Measurements from ENCODE around the gene GGNBP2. TPM values are rescaled to one million over a fixed set of nuclear protein-coding genes. Genes with fewer than 3 reads are reported as not detected.

The GGNBP2 gene
- total and polyA plus RNA-seq, 2 experiments from 2014 or later: 40.1 to 51.5 TPM

DNA sequence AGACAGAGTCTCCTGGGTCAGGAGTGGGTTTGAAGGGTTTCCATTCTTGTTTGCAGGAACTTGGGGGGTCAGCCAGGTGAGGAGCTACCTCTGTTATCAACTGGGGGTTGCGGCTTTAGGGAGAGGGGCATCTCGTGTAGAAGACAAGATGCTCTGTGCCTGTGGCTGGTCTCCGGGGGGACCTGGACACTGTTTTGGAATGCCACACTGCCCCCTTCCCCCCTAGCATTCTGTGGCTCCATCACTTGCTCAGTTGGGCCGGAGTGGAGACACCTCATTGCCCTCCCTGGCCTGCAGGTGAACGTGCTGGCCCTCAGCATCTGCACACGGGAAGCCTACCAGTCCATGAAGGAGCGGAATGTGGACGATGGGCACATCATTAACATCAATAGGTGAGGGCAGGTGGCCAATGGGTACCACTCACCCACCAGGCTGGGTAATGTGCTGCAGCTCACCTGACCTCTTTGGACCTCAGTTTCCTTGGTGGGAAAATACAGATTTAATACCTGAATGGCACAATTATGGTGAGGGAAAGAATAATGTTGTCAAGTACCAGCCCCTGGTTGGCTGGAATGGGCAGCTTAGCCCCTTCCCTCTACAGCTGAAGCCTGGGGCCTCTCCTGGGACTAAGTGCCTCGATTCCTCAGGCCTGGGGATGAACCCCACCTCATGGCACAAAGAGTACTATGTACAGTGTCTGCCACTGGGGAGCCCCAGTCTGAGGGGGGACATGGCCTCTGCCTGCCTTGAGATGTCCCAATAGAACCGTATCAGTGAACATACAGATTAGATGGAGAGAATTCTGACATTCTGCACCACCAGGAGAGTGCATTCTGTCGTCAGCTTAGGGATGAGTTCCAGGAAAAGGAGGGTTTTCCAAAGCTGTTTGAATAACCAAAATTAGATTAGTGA, 53.4 kb downstream of the GGNBP2 start:
- Histone ChIP-seq H3K4me2 (ENCODE audit: unreplicated experiment) (no peak overlapping the region), H4K20me1 (ENCODE audit: insufficient read depth) (no peaks in the 10 kb centered on the region), H3K27ac (no peak overlapping the region), H3K9me3 (ENCODE audit: low read depth) (no peaks in the 10 kb centered on the region), H3K4me3 (no peak overlapping the region), H3K9me2 (ENCODE audit: insufficient read depth) (no peaks in the 10 kb centered on the region), H2AFZ (no peak overlapping the region), H3K9ac (no peak overlapping the region), H3F3A (ENCODE audit: insufficient read depth) (no peaks in the 10 kb centered on the region), H3K36me3 (ENCODE audit: low read depth) (no peaks in the 10 kb centered on the region), H3K27me3 (replicated peaks; ENCODE audit: insufficient read depth) (no peaks in the 10 kb centered on the region), H3K4me1 (ENCODE audit: insufficient read depth) (no peaks in the 10 kb centered on the region), H3K79me2 (ENCODE audit: insufficient read depth) (peaks cover 12% of the 10 kb centered on the region)
- in situ Hi-C loops (cut with MboI): no loop called here
- TF ChIP-seq EZH2phosphoT487 (IDR thresholded peaks at IDR 0.05; ENCODE audit: insufficient read depth, low read depth): no peak
- no peak for DNase-seq
- 89 to 91% methylated on average over 11 of the region's 11 CpGs for WGBS, 2 experiments (ENCODE audit: low coverage in 1 of 2, low lambda C conversion rate in 2 of 2, missing lambda C conversion rate in 2 of 2)

DNA sequence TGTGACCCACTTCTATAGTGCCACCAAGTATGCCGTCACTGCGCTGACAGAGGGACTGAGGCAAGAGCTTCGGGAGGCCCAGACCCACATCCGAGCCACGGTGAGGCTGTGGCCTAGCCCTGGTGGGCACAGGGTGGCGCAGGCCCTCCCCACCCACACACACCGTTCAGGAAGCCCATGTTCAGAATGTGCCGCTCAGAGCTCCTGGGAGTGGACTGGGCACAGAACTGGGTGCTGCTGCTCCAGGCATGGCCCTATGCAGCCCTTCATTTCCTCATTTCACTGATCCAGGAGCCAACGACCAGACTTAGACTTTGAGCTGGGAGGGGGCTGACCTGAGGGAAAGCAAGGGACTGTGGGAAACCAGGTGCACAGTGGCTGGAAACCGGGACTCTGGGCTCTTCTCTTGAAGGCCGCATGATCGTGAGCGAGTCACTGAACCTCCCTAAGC, 54.3 kb downstream of the GGNBP2 start:
- no peak overlapping the region for H3K4me3 ChIP-seq

DNA sequence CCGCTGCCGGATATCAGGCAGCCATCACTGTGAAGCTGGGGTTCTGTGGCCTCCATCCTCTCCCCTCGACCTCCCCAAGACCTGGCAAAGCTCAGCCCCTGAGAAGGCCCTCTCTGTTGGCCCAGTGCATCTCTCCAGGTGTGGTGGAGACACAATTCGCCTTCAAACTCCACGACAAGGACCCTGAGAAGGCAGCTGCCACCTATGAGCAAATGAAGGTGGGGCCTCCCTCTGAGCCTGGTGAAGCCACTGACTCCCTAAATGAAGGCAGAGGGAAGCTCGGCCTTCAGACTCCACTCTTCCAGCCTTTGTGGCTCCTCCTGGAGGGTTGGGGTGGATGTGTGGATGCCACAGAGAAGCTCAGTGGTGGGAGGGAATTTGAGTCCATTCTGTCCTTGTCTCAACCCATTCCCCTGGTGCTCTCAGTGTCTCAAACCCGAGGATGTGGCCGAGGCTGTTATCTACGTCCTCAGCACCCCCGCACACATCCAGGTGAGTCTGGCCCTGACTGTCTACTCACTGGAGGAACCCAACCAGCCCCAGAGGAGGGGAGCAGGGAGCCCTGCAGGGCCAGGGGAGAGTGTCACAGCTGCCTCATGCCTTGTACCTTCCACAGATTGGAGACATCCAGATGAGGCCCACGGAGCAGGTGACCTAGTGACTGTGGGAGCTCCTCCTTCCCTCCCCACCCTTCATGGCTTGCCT, 55.0 kb downstream of the GGNBP2 start:
- H3K4me3 ChIP-seq: no peak overlapping the region
- no peaks in the 10 kb centered on the region for H3K27me3 ChIP-seq (replicated peaks; ENCODE audit: insufficient read depth)
- H3K36me3 ChIP-seq (ENCODE audit: low read depth): no peaks in the 10 kb centered on the region
- H3K79me2 ChIP-seq (ENCODE audit: insufficient read depth): peaks cover 27% of the 10 kb centered on the region
- H3K4me1 ChIP-seq (ENCODE audit: insufficient read depth): peaks cover 6% of the 10 kb centered on the region; the same call in 1 of the 2 replicates
- no peaks in the 10 kb centered on the region for H3K9me2 ChIP-seq (ENCODE audit: insufficient read depth)
- no peak overlapping the region for H2AFZ ChIP-seq
- no peak overlapping the region for H3K9ac ChIP-seq
- no peaks in the 10 kb centered on the region for H3K9me3 ChIP-seq (ENCODE audit: low read depth)
- 81 to 87% methylated on average over 11 of the region's 11 CpGs for WGBS, 2 experiments (ENCODE audit: low coverage in 1 of 2, low lambda C conversion rate in 2 of 2, missing lambda C conversion rate in 2 of 2)
- TF ChIP-seq EZH2phosphoT487 (IDR thresholded peaks at IDR 0.05; ENCODE audit: insufficient read depth, low read depth) (no peak), EZH2 (IDR thresholded peaks at IDR 0.05; ENCODE audit: insufficient read depth, poor library complexity, severe bottlenecking) (no peak)
- no peak for DNase-seq
- in situ Hi-C loops (cut with MboI): no loop called here
- H3K4me2 ChIP-seq (ENCODE audit: unreplicated experiment): no peak overlapping the region
- H3F3A ChIP-seq (ENCODE audit: insufficient read depth): no peaks in the 10 kb centered on the region
- H3K27ac ChIP-seq: no peak overlapping the region
- H4K20me1 ChIP-seq (ENCODE audit: insufficient read depth): no peaks in the 10 kb centered on the region

More for the DNA sequence above, 54.3 kb downstream of the GGNBP2 start:
- H3F3A ChIP-seq (ENCODE audit: insufficient read depth): no peaks in the 10 kb centered on the region
- H3K4me2 ChIP-seq (ENCODE audit: unreplicated experiment): no peak overlapping the region
- H4K20me1 ChIP-seq (ENCODE audit: insufficient read depth): no peaks in the 10 kb centered on the region
- H3K4me1 ChIP-seq (ENCODE audit: insufficient read depth): peaks cover 6% of the 10 kb centered on the region; the same call in 1 of the 2 replicates
- H3K9ac ChIP-seq: no peak overlapping the region
- H3K27me3 ChIP-seq (replicated peaks; ENCODE audit: insufficient read depth): no peaks in the 10 kb centered on the region
- H3K79me2 ChIP-seq (ENCODE audit: insufficient read depth): peaks cover 19% of the 10 kb centered on the region
- H2AFZ ChIP-seq: no peak overlapping the region
- H3K9me3 ChIP-seq (ENCODE audit: low read depth): no peaks in the 10 kb centered on the region
- WGBS, 2 experiments (ENCODE audit: low coverage in 1 of 2, low lambda C conversion rate in 2 of 2, missing lambda C conversion rate in 2 of 2): 91 to 92% methylated on average over 13 of the region's 13 CpGs
- no peaks in the 10 kb centered on the region for H3K36me3 ChIP-seq (ENCODE audit: low read depth)
- TF ChIP-seq EZH2phosphoT487 (IDR thresholded peaks at IDR 0.05; ENCODE audit: insufficient read depth, low read depth) (no peak), EZH2 (IDR thresholded peaks at IDR 0.05; ENCODE audit: insufficient read depth, poor library complexity, severe bottlenecking) (no peak)
- DNase-seq: no peak
- no peak overlapping the region for H3K27ac ChIP-seq
- in situ Hi-C loops (cut with MboI): no loop called here
- no peaks in the 10 kb centered on the region for H3K9me2 ChIP-seq (ENCODE audit: insufficient read depth)

DNA sequence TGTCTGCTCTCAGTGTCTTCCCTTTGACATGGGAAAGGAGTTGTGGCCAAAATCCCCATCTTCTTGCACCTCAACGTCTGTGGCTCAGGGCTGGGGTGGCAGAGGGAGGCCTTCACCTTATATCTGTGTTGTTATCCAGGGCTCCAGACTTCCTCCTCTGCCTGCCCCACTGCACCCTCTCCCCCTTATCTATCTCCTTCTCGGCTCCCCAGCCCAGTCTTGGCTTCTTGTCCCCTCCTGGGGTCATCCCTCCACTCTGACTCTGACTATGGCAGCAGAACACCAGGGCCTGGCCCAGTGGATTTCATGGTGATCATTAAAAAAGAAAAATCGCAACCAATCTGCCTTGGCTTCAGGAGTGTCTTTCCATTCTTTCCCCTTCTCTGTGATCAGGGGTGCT, 55.7 kb downstream of the GGNBP2 start:
- Histone ChIP-seq H3K4me2 (ENCODE audit: unreplicated experiment) (peak overlapping the region; percentile 81), H3K27me3 (replicated peaks; ENCODE audit: insufficient read depth) (no peaks in the 10 kb centered on the region), H4K20me1 (ENCODE audit: insufficient read depth) (no peaks in the 10 kb centered on the region), H3K4me1 (ENCODE audit: insufficient read depth) (peaks cover 6% of the 10 kb centered on the region; the same call in 1 of the 2 replicates), H3K36me3 (ENCODE audit: low read depth) (no peaks in the 10 kb centered on the region), H3K4me3 (peak overlapping the region; percentile 79), H3K79me2 (ENCODE audit: insufficient read depth) (peaks cover 34% of the 10 kb centered on the region), H3F3A (ENCODE audit: insufficient read depth) (no peaks in the 10 kb centered on the region), H3K9ac (peak overlapping the region; percentile 90), H3K9me2 (ENCODE audit: insufficient read depth) (no peaks in the 10 kb centered on the region), H3K27ac (peak overlapping the region; percentile 73), H3K9me3 (ENCODE audit: low read depth) (no peaks in the 10 kb centered on the region), H2AFZ (peak overlapping the region; percentile 85)
- 72 to 76% methylated on average over 3 of the region's 3 CpGs for WGBS, 2 experiments (ENCODE audit: low coverage in 1 of 2, low lambda C conversion rate in 2 of 2, missing lambda C conversion rate in 2 of 2)
- DNase-seq: no peak
- no peak for TF ChIP-seq EZH2 (IDR thresholded peaks at IDR 0.05; ENCODE audit: insufficient read depth, poor library complexity, severe bottlenecking)
- TF ChIP-seq EZH2phosphoT487 (IDR thresholded peaks at IDR 0.05; ENCODE audit: insufficient read depth, low read depth): no peak
- in situ Hi-C loops (cut with MboI): no loop called here
